ENCODE results near the gene MPP2. TPM values are rescaled to one million over a fixed set of nuclear protein-coding genes. Genes with fewer than 3 reads are reported as not detected.

The MPP2 gene
- total and polyA plus RNA-seq, 2 experiments from 2014 or later = 1.3 to 1.4 TPM

GRCh38 chr17:43938838-43939182 is 31.5 kb upstream of the MPP2 start:
- H3K36me3 ChIP-seq (replicated peaks; ENCODE audit: insufficient read depth, low read depth) = no peaks in the 10 kb centered on the region
- no peaks in the 10 kb centered on the region for H3K27me3 ChIP-seq
- TF ChIP-seq EZH2phosphoT487 (IDR thresholded peaks at IDR 0.05; ENCODE audit: low read depth, severe bottlenecking, unreplicated experiment) (no peak), EZH2 (IDR thresholded peaks at IDR 0.05; ENCODE audit: borderline replicate concordance) (no peak)
- TF ChIP-seq, protein P1, sequence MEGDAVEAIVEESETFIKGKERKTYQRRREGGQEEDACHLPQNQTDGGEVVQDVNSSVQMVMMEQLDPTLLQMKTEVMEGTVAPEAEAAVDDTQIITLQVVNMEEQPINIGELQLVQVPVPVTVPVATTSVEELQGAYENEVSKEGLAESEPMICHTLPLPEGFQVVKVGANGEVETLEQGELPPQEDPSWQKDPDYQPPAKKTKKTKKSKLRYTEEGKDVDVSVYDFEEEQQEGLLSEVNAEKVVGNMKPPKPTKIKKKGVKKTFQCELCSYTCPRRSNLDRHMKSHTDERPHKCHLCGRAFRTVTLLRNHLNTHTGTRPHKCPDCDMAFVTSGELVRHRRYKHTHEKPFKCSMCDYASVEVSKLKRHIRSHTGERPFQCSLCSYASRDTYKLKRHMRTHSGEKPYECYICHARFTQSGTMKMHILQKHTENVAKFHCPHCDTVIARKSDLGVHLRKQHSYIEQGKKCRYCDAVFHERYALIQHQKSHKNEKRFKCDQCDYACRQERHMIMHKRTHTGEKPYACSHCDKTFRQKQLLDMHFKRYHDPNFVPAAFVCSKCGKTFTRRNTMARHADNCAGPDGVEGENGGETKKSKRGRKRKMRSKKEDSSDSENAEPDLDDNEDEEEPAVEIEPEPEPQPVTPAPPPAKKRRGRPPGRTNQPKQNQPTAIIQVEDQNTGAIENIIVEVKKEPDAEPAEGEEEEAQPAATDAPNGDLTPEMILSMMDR (IDR thresholded peaks at IDR 0.05; ENCODE audit: poor library complexity) = no peak
- H3K79me2 ChIP-seq = no peaks in the 10 kb centered on the region
- H4K20me1 ChIP-seq (ENCODE audit: insufficient read depth, poor library complexity, severe bottlenecking) = no peaks in the 10 kb centered on the region
- peaks cover 3% of the 10 kb centered on the region for H3K4me1 ChIP-seq (ENCODE audit: insufficient read depth)
- H3K4me2 ChIP-seq = no peak overlapping the region
- no peak overlapping the region for H3K27ac ChIP-seq
- no peaks in the 10 kb centered on the region for H3K9me3 ChIP-seq (ENCODE audit: low read depth)
- H2AFZ ChIP-seq = no peak overlapping the region
- WGBS (ENCODE audit: low lambda C conversion rate, missing lambda C conversion rate) = 83% methylated on average over 6 of the region's 6 CpGs
- DNase-seq (ENCODE audit: low spot score) = no peak
- H3K9me2 ChIP-seq (replicated peaks; ENCODE audit: insufficient read depth) = no peaks in the 10 kb centered on the region
- H3K4me3 ChIP-seq = no peak overlapping the region

- 90% methylated on average over 3 of the region's 3 CpGs for WGBS (ENCODE audit: low lambda C conversion rate, missing lambda C conversion rate)
- H3K27me3 ChIP-seq = no peaks in the 10 kb centered on the region
- no peak overlapping the region for H3K4me2 ChIP-seq
- no peaks in the 10 kb centered on the region for H3K79me2 ChIP-seq
- H3K4me3 ChIP-seq = no peak overlapping the region
- no peaks in the 10 kb centered on the region for H3K9me3 ChIP-seq (ENCODE audit: low read depth)
- no peak overlapping the region for H3K27ac ChIP-seq
- no peak overlapping the region for H2AFZ ChIP-seq
- peaks cover 3% of the 10 kb centered on the region for H3K4me1 ChIP-seq (ENCODE audit: insufficient read depth)
- DNase-seq (ENCODE audit: low spot score) = no peak
- H3K36me3 ChIP-seq (replicated peaks; ENCODE audit: insufficient read depth, low read depth) = no peaks in the 10 kb centered on the region
- no peaks in the 10 kb centered on the region for H3K9me2 ChIP-seq (replicated peaks; ENCODE audit: insufficient read depth)
- TF ChIP-seq EZH2phosphoT487 (IDR thresholded peaks at IDR 0.05; ENCODE audit: low read depth, severe bottlenecking, unreplicated experiment) (no peak), EZH2 (IDR thresholded peaks at IDR 0.05; ENCODE audit: borderline replicate concordance) (no peak)
- TF ChIP-seq, protein P1 (IDR thresholded peaks at IDR 0.05; ENCODE audit: poor library complexity) = no peak
- no peaks in the 10 kb centered on the region for H4K20me1 ChIP-seq (ENCODE audit: insufficient read depth, poor library complexity, severe bottlenecking)
These were observed 29.1 kb upstream of the MPP2 start for GRCh38 chr17:43936434-43936833.

DNA sequence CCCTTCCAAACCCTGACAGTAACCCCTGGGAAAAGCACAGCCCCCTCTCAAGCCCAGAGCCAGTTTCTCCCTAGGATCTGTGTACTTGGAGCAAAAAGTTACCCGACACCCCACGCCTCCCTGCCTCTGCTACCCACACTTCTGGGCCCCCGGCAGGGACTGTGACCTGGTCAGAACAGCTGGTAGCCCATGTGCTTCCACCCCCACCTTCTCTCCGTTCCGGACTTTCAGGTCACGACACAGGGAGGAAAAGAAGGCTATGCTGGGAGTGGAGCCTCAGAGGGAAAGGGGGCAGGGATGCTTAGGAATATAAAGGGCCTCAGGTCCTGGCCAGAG is 28.6 kb upstream of the MPP2 start:
- no peaks in the 10 kb centered on the region for H3K79me2 ChIP-seq
- H3K9me2 ChIP-seq (replicated peaks; ENCODE audit: insufficient read depth) = no peaks in the 10 kb centered on the region
- H3K36me3 ChIP-seq (replicated peaks; ENCODE audit: insufficient read depth, low read depth) = no peaks in the 10 kb centered on the region
- no peak for DNase-seq (ENCODE audit: low spot score)
- no peak overlapping the region for H3K4me2 ChIP-seq
- peaks cover 3% of the 10 kb centered on the region for H3K4me1 ChIP-seq (ENCODE audit: insufficient read depth)
- H3K27me3 ChIP-seq = no peaks in the 10 kb centered on the region
- H3K4me3 ChIP-seq = no peak overlapping the region
- H4K20me1 ChIP-seq (ENCODE audit: insufficient read depth, poor library complexity, severe bottlenecking) = no peaks in the 10 kb centered on the region
- WGBS (ENCODE audit: low lambda C conversion rate, missing lambda C conversion rate) = 70% methylated on average over 6 of the region's 6 CpGs
- H2AFZ ChIP-seq = no peak overlapping the region
- no peaks in the 10 kb centered on the region for H3K9me3 ChIP-seq (ENCODE audit: low read depth)
- TF ChIP-seq, protein P1 (IDR thresholded peaks at IDR 0.05; ENCODE audit: poor library complexity) = no peak
- TF ChIP-seq EZH2 (IDR thresholded peaks at IDR 0.05; ENCODE audit: borderline replicate concordance) = no peak
- no peak for TF ChIP-seq EZH2phosphoT487 (IDR thresholded peaks at IDR 0.05; ENCODE audit: low read depth, severe bottlenecking, unreplicated experiment)
- H3K27ac ChIP-seq = no peak overlapping the region

All from hepatocyte (in vitro differentiated cells).